ENCODE measurements around the gene ARMC2.

DNA sequence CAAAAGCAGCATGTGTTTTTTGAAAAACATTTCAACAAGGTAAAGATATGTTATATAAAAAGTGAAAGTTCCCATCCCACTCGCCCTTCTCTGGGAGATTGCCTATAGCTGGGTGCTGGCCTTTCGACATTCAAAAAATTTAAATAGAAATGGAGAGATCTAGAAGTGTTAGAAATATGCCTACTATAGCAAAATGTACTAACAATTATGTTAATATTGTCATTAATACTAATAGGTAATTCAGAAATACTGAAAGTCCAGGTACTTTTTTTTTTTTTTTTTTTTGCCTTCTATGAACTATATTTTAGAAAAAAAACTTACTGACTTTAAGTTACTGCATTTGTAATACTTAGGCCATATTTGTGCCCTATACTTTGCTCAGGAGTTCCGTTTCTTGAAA is 159.3 kb downstream of the ARMC2 start:
- TF ChIP-seq, protein P1, sequence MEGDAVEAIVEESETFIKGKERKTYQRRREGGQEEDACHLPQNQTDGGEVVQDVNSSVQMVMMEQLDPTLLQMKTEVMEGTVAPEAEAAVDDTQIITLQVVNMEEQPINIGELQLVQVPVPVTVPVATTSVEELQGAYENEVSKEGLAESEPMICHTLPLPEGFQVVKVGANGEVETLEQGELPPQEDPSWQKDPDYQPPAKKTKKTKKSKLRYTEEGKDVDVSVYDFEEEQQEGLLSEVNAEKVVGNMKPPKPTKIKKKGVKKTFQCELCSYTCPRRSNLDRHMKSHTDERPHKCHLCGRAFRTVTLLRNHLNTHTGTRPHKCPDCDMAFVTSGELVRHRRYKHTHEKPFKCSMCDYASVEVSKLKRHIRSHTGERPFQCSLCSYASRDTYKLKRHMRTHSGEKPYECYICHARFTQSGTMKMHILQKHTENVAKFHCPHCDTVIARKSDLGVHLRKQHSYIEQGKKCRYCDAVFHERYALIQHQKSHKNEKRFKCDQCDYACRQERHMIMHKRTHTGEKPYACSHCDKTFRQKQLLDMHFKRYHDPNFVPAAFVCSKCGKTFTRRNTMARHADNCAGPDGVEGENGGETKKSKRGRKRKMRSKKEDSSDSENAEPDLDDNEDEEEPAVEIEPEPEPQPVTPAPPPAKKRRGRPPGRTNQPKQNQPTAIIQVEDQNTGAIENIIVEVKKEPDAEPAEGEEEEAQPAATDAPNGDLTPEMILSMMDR (conservative IDR thresholded peaks at IDR 0.05; ENCODE audit: low read length): no peak
- TF ChIP-seq EZH2phosphoT487 (IDR thresholded peaks at IDR 0.05; ENCODE audit: borderline replicate concordance, low read depth, low read length): no peak

Data from OCI-LY7 (cell line).